ENCODE data around the gene DROSHA.
"Not testable (repeated sequence)": the region's sequence is repeated elsewhere in the genome, so short reads cannot be mapped to it uniquely, and the experiment has no call there.

Gene DROSHA

DNA sequence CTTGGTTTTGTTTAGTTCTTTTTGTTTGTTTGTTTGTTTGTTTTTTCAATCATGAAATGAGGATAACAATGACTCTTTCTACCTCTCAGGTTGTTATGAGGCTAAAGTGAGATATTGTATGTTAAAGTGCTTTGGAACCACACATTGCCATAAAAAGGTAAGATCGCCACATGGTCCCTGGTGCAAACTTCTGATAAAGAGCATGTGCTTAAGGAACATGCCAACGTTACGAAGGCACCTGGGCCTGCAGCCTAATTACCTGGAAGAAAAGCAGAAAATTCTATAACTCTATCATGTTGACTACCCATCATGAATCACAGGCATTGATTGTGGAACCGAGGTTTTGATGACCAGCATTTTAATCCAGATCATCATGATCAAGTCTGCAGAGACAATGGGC is 151.8 kb downstream of the DROSHA start:
- CTCF ChIA-PET, result no interaction called here
- no peak for DNase-seq
- Mint-ChIP-seq H3K27ac (no peak overlapping the region), H3K36me3 (no peaks in the 10 kb centered on the region), H3K27me3 (peaks cover 5% of the 10 kb centered on the region), H3K9me3 (no peaks in the 10 kb centered on the region), H3K4me3 (no peak overlapping the region), H3K4me1 (no peaks in the 10 kb centered on the region)

DNA sequence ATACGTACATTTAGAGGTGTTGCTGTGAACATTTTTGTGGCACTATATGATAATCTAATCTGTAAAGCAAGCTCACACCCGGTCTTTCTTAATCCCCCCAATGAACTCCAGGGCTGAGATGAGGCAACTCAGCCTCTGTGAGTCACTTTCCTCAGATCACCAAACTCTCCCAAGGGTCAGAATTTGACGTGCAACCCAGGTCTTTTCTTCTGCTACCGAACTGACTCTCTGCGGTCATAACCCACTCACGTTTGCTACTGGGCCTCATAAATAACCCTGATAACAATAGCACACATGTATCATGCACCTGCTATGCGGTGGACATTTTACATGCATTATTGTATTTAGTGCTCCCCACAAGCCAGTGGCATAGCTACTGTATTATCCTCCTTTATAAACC is 153.1 kb downstream of the DROSHA start:
- no peaks in the 10 kb centered on the region for H3K36me3 Mint-ChIP-seq
- H3K4me3 Mint-ChIP-seq, result no peak overlapping the region
- no peaks in the 10 kb centered on the region for H3K4me1 Mint-ChIP-seq
- no peak overlapping the region for H3K27ac Mint-ChIP-seq
- peaks cover under 1% of the 10 kb centered on the region for H3K27me3 Mint-ChIP-seq
- H3K9me3 Mint-ChIP-seq, result no peaks in the 10 kb centered on the region
- CTCF ChIA-PET, result no interaction called here
- DNase-seq, result no peak

DNA sequence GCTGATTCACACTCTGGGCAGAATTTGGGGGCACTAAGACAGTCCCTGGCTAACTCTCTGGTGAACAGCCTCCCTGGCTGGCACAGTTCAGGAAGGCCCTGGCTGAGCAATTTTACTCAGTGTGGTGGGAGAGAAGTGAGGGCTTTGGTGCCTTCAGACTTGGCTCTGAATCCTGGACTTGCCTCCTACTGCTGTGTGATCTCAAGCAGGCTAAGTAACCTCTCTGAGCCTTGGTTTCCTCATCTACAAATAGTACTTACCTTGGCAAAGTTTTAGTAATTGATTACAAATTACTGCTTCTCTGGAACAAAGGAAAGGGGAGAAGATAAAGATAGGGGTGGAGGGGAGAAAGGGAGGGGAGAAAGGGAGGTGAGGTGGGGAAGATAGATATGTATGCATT is 153.8 kb downstream of the DROSHA start:
- CTCF ChIA-PET, result no interaction called here
- peaks cover 4% of the 10 kb centered on the region for H3K27me3 Mint-ChIP-seq
- H3K9me3 Mint-ChIP-seq, result no peaks in the 10 kb centered on the region
- H3K4me3 Mint-ChIP-seq, result no peak overlapping the region
- no peak for DNase-seq
- H3K27ac Mint-ChIP-seq, result no peak overlapping the region
- no peaks in the 10 kb centered on the region for H3K4me1 Mint-ChIP-seq
- H3K36me3 Mint-ChIP-seq, result no peaks in the 10 kb centered on the region

DNA sequence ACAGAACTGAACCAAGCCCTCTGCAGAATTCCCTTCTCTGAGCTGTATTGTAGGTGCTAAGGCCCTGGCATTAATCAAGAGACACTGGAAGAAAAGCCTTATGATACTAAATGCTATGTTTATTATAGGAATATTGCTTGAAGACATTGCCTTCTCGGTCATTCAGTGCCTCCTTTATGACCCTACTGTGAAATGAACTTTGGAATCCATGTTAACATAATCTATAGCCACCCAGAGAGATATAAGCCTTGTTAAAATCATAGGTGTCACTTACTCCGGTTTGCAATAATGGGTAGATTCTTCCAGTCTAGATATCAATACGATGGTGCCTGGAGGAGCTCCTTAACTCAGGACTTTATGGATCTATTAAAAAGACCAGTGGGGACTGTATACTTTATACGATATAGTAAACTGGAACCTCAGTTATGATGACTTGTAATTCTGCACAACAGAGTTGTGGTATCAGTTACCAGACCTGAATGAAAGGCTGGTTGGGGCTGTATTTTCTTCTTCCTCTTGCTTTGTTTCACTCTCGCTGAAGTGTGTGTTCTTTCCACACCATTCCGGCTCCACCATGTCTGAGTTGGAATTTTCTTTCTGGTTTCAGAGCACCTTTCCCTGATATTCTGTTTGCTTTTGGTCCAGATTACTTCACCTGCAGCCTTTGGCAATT is 154.5 kb downstream of the DROSHA start:
- no peaks in the 10 kb centered on the region for H3K9me3 Mint-ChIP-seq
- CTCF ChIA-PET, result no interaction called here
- H3K4me1 Mint-ChIP-seq, result no peaks in the 10 kb centered on the region
- no peaks in the 10 kb centered on the region for H3K36me3 Mint-ChIP-seq
- no peak for DNase-seq
- no peak overlapping the region for H3K4me3 Mint-ChIP-seq
- H3K27ac Mint-ChIP-seq, result no peak overlapping the region
- peaks cover 4% of the 10 kb centered on the region for H3K27me3 Mint-ChIP-seq

DNA sequence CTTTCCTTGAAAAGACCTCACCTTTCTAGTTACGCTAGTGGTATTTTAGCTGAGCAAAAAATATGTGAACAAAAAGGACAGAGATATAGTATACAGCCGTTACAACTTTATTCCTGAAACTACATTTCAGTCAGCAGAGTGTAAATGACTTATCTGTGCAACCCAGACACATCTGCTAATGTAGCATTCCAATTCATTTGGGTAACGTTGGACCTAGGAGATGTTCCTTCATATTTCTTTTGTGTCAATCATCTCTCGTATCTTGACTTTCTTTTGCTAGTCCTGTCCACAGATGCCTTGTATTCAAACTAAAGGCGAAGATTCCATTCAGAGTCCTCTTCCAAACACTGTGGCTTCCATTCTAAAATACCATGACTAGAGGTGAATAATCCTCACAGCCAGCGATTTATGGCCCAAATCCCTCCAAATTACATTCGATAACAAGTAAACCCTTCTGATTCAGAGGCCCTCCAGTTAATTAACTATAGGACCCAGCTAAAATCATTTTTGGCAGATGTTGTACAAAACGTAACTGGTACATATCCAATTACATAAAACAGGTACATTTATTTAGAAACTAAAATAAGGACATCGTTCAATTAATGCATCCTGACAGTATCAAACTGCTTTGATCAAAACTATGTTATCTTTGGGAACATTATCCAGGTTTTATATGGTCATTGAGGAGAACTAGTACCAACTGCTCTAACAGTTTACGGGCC is 155.7 kb downstream of the DROSHA start:
- H3K27me3 Mint-ChIP-seq, result peaks cover 4% of the 10 kb centered on the region
- H3K36me3 Mint-ChIP-seq, result no peaks in the 10 kb centered on the region
- no peaks in the 10 kb centered on the region for H3K9me3 Mint-ChIP-seq
- CTCF ChIA-PET, result no interaction called here
- H3K4me1 Mint-ChIP-seq, result no peaks in the 10 kb centered on the region
- no peak overlapping the region for H3K27ac Mint-ChIP-seq
- DNase-seq, result no peak
- H3K4me3 Mint-ChIP-seq, result no peak overlapping the region

DNA sequence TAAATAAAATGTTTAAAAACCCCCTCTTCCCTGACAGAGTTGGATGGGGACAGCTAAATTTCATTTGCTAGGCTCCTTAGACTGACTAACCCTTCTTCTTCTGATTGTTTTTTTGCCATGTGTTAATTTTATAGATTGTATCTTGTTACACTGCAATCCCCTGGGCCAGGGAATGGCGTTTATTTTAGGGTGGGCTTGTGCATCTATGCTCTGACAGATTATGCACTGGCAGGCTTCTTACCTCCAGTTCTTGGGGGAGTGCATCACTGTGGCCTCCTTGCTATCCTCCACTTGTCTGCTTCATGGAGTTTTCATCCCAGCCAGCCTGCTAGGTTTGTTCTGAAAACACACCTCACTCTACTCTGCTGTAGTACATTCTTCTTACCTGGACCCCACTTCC is 159.8 kb downstream of the DROSHA start:
- CTCF ChIA-PET, result no interaction called here
- Mint-ChIP-seq H3K4me3 (no peak overlapping the region), H3K27ac (no peak overlapping the region), H3K9me3 (no peaks in the 10 kb centered on the region), H3K4me1 (no peaks in the 10 kb centered on the region), H3K27me3 (peaks cover 11% of the 10 kb centered on the region), H3K36me3 (no peaks in the 10 kb centered on the region)
- no peak for DNase-seq

DNA sequence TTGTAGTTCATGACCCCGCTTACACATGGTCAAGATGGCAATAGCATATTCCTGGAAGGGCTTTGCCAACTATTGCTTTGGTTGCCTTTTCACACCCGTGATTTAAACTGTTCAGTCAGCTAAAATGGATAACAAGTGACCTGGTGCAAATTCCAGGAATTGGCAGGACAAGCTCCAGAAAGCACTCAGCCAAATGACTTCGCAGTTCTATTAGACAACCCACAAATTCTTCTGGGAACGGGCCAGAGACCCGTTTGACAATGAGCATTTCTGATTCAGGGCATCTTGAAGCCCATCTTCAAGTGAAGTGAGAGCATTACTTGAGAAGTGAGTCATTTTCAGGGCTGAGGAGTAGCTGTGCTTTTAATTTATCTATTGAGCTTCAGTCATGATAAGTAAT is 165.0 kb downstream of the DROSHA start:
- Mint-ChIP-seq H3K9me3 (no peaks in the 10 kb centered on the region), H3K27me3 (peaks cover 7% of the 10 kb centered on the region), H3K4me3 (no peak overlapping the region), H3K27ac (no peak overlapping the region), H3K36me3 (no peaks in the 10 kb centered on the region), H3K4me1 (no peaks in the 10 kb centered on the region)
- CTCF ChIA-PET, result no interaction called here
- no peak for DNase-seq

DNA sequence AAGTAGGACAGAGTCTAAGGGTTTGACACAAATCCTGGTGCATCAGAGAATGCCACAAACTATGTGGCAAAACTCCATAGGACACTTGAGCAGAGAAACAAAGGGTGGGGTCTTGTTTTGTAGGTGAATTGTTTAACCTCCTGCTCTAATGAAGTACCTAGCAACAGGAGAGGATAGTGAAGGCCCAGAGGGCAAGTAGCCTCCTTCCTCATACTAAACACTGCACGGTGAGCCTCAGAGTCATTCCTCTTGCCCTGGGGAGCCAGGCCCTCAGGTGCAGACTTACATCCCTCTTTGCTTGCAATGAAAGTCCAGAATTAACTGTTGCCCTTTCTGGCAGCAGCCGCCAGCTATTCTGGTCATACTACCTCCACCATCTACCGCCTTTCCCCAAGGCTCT is 166.1 kb downstream of the DROSHA start:
- CTCF ChIA-PET, result no interaction called here

DNA sequence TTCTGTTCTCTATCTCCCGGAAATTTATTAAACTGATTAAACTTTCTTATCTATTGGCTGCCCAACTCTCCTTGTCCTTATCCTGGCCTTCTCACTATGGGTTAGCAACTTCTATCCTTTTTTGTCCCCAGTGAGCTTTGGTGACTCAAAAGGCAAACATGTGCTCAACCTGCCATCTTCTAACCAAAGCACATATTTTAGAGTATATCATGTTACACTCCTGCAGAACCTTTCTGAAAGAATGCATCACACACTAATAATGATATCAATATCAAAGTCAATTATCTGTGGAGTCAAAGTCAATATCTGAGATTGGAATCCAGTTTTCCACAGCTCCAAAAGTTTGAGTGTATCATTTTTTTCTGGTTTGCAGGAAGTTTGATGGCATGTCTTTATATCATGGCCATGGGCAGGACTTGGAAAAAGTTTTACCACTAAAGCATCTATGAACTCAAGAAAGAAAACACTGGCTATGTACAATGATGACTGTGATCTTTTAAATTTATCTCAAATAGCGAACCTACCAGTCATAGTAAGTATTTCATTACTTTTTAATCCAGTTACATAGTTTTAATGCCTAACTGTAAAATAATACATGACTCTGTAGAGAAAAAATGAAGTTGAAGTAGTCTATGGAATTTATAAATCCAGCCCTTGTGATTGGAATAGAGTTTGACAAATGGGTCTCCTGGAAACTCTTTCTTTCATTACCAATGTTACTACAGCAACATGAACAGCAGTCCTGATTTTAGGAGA is 166.8 kb downstream of the DROSHA start:
- Mint-ChIP-seq H3K27me3 (no peaks in the 10 kb centered on the region), H3K9me3 (no peaks in the 10 kb centered on the region), H3K4me1 (no peaks in the 10 kb centered on the region), H3K36me3 (no peaks in the 10 kb centered on the region), H3K27ac (no peak overlapping the region), H3K4me3 (no peak overlapping the region)
- CTCF ChIA-PET, result no interaction called here
- DNase-seq, result no peak

More for the DNA sequence above, 166.1 kb downstream of the DROSHA start:
- no peak overlapping the region for H3K4me3 Mint-ChIP-seq
- DNase-seq, result no peak
- no peaks in the 10 kb centered on the region for H3K9me3 Mint-ChIP-seq
- no peak overlapping the region for H3K27ac Mint-ChIP-seq
- H3K27me3 Mint-ChIP-seq, result peaks cover 6% of the 10 kb centered on the region
- H3K36me3 Mint-ChIP-seq, result no peaks in the 10 kb centered on the region
- H3K4me1 Mint-ChIP-seq, result no peaks in the 10 kb centered on the region

DNA sequence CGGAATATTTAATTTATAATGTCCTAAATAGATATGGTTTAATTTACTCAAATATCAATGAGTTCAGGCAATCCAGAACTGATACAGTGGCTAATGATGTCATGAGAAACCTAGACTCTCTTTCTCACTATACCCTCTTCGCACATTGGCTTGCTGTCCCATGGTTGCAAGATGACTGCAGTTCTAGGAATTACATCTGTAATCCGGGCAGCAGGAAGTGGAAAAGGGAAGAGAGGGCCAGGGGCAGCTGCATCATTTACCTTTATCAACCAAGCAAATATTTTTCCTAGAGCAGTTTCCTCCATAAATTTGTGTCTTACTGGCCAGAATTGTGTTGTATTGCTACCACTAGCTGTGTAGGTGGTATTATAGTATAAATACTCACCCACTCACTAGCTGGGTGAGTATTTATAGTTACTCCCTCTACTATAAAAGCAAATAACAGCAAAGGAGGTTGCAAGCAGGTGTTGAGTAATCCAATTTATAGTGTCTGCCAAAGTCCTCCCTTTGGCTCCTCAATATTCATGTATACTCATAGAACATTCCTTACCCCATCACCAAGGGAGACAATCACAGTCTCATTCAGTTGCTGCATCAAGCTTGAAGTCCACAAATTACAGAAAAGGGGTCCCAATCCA is 168.8 kb downstream of the DROSHA start:
- CTCF ChIA-PET, result no interaction called here
- DNase-seq, result no peak
- no peak overlapping the region for H3K27ac Mint-ChIP-seq
- no peaks in the 10 kb centered on the region for H3K4me1 Mint-ChIP-seq
- H3K4me3 Mint-ChIP-seq, result no peak overlapping the region
- H3K36me3 Mint-ChIP-seq, result no peaks in the 10 kb centered on the region
- no peaks in the 10 kb centered on the region for H3K27me3 Mint-ChIP-seq
- H3K9me3 Mint-ChIP-seq, result no peaks in the 10 kb centered on the region

DNA sequence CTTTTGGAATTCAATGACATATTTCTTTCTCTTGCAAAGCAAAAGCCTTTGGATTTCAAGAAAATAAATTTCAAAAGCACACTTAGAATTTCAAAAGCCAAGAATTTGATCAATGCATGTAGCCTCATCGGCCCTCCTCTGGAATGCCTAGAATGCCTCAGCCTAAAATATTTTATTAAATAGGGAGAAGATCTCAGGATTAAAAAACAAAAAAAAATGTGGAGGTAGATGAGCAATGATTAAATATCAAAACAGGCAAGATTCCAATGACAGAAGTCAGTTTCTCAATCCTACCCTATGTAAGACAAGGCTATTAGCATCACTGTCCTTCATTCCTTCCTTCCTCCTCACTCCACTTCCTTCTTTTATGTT is 169.4 kb downstream of the DROSHA start:
- H3K36me3 Mint-ChIP-seq, result no peaks in the 10 kb centered on the region
- no peak for DNase-seq

DNA sequence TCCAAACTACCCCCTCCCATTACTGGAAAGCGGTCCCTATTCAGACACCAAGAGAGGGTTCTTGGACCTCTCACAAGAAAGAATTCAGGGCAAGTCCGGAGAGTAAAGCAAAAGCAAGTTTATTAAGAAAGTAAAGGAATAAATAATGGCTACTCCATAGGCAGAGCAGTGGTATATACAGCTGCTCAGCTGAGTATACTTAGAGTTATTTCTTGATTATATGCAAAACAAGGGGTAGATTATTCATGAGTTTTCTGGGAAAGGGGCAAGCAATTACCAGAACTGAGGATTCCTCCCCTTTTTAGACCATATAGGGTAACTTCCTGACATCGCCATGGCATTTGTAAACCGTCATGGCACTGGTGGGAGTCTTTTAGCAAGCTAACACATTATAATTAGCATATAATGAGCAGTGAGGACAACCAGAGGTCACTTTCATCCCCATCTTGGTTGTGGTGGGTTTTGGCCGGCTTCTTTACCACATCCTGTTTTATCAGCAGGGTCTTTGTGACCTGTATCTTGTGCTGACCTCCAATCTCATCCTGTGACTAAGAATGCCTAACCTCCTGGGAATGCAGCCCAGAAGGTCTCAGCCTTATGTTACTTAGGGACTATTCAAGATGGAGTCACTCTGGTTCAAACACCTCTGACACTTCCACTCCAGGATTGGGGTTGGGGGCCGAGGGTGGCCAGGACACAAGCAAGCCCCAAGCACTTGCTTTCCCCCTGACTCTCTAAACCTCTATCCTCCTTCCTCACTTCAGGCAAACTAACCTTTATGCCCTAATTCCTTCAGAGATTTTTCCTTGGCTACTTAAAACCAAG is 170.0 kb downstream of the DROSHA start:
- H3K4me1 Mint-ChIP-seq, DNase-seq, H3K27me3 Mint-ChIP-seq, CTCF ChIA-PET, H3K9me3 Mint-ChIP-seq, H3K4me3 Mint-ChIP-seq, H3K36me3 Mint-ChIP-seq, H3K27ac Mint-ChIP-seq: not testable (repeated sequence)

More for the DNA sequence above, 169.4 kb downstream of the DROSHA start:
- Mint-ChIP-seq H3K27me3 (no peaks in the 10 kb centered on the region), H3K4me1 (no peaks in the 10 kb centered on the region), H3K4me3 (no peak overlapping the region), H3K27ac (no peak overlapping the region), H3K9me3 (no peaks in the 10 kb centered on the region)
- CTCF ChIA-PET, result no interaction called here

DNA sequence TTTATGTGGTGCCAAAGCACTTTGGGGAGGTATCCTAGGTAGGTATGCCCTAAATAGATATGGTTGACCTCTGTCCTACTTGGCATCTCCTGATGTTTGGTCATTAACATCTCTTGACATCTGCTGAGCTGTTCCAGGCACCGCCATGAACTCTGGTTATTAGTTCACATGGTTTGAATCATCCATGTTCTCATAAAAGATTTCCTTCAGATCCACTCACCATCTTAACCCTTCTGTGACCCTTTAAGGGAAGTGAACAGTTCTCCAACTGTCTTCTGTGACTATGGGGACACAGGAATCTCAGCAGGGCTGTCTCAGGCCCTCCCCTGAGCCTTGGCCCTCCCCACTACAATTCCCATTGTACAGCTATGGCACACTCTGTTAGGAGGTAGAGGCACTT is 170.7 kb downstream of the DROSHA start:
- no peak for DNase-seq
- H3K4me1 Mint-ChIP-seq, result no peaks in the 10 kb centered on the region
- no peak overlapping the region for H3K4me3 Mint-ChIP-seq
- no peaks in the 10 kb centered on the region for H3K27me3 Mint-ChIP-seq
- no peaks in the 10 kb centered on the region for H3K9me3 Mint-ChIP-seq
- CTCF ChIA-PET, result no interaction called here
- no peak overlapping the region for H3K27ac Mint-ChIP-seq
- H3K36me3 Mint-ChIP-seq, result no peaks in the 10 kb centered on the region

DNA sequence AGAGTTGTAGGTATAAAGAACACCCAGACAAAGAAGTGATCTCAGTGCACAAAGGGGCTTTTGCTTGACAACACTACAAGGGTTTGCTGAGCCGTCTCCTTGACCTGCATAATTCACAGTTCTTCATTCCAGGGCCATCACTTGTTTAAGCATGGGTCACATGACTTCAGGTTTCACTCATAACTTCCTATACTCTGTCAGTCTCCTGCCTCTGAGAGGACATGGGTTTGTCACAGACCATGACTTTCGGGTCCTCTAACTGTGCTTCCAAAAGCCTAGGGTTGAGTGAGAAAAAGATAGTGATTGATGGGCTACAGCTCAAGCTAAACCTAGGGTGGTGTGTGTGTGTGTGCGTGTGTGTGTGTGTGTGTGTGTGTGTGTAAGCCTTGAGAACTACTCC is 172.1 kb downstream of the DROSHA start:
- Mint-ChIP-seq H3K4me3 (no peak overlapping the region), H3K27ac (no peak overlapping the region), H3K4me1 (no peaks in the 10 kb centered on the region), H3K9me3 (no peaks in the 10 kb centered on the region), H3K36me3 (no peaks in the 10 kb centered on the region), H3K27me3 (no peaks in the 10 kb centered on the region)
- CTCF ChIA-PET, result interaction anchor here (0.8 kb wide), 1 partner anchor 34 kb away, joined by 4 read pairs; no protein-coding TSS in a partner anchor
- DNase-seq, result no peak
